Measurements from ENCODE around the gene CANT1.

Gene CANT1

GRCh38 chr17:79028496-79029326 is 19.1 kb upstream of the CANT1 start:
- in situ Hi-C loops (cut with HindIII; ENCODE audit: low sequenced_read_pairs) = loop anchor here (10.0 kb wide), 1 partner anchor 846 kb away; no protein-coding TSS in a partner anchor

- in situ Hi-C loops (cut with HindIII; ENCODE audit: low sequenced_read_pairs) = loop anchor here (10.0 kb wide), 1 partner anchor 847 kb away; no protein-coding TSS in a partner anchor
Measured at GRCh38 chr17:79027925-79028491, 18.4 kb upstream of the CANT1 start.

GRCh38 chr17:79027274-79027924 is 17.8 kb upstream of the CANT1 start:
- in situ Hi-C loops (cut with HindIII; ENCODE audit: low sequenced_read_pairs) = loop anchor here (10.0 kb wide), 1 partner anchor 847 kb away; no protein-coding TSS in a partner anchor

GRCh38 chr17:79026376-79027273 is 17.1 kb upstream of the CANT1 start:
- in situ Hi-C loops (cut with HindIII; ENCODE audit: low sequenced_read_pairs) = loop anchor here (10.0 kb wide), 1 partner anchor 848 kb away; no protein-coding TSS in a partner anchor

- in situ Hi-C loops (cut with HindIII; ENCODE audit: low sequenced_read_pairs) = loop anchor here (10.0 kb wide), 1 partner anchor 850 kb away; no protein-coding TSS in a partner anchor
Measured at GRCh38 chr17:79024901-79025737, 15.6 kb upstream of the CANT1 start.

- in situ Hi-C loops (cut with HindIII; ENCODE audit: low sequenced_read_pairs) = loop anchor here (10.0 kb wide), 1 partner anchor 851 kb away; no protein-coding TSS in a partner anchor
Measured at GRCh38 chr17:79023886-79024771, 14.6 kb upstream of the CANT1 start, which contains the start of gene C1QTNF1. Gene C1QTNF1, plus strand, starts transcription at chr17:79024169. Its CDS starts 19,800 bp downstream, at chr17:79043969.

GRCh38 chr17:79023180-79023705 is 13.7 kb upstream of the CANT1 start:
- in situ Hi-C loops (cut with HindIII; ENCODE audit: low sequenced_read_pairs) = loop anchor here (10.0 kb wide), 1 partner anchor 852 kb away; no protein-coding TSS in a partner anchor

DNA sequence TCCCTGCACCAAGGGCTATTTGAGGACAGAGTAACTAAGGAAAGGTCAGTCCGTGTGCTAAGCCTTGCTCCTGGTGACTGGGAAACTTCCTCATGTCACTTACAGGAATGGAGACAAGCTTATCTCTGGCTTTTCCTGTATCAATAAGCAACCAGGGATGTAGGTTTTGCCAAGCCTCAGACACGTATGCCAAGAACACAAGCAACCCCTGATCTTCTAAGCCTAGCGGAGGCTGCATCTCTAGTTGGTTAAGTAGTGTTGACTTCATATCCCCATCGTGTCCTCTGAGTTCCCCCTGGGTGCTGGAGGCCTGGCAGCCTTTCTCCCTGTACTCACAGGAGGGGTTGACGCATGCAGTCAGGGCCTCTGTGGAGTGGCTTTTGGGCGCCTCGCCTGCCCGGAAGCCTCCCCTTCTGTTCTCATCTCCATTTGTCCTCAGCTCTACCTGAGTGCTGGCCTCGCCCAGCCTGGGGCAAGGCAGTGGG is 13.0 kb upstream of the CANT1 start:
- in situ Hi-C loops (cut with HindIII; ENCODE audit: low sequenced_read_pairs) = loop anchor here (10.0 kb wide), 1 partner anchor 852 kb away; no protein-coding TSS in a partner anchor

- in situ Hi-C loops (cut with HindIII; ENCODE audit: low sequenced_read_pairs) = loop anchor here (10.0 kb wide), 1 partner anchor 853 kb away; no protein-coding TSS in a partner anchor
Measured at GRCh38 chr17:79021929-79022328, 12.4 kb upstream of the CANT1 start.

DNA sequence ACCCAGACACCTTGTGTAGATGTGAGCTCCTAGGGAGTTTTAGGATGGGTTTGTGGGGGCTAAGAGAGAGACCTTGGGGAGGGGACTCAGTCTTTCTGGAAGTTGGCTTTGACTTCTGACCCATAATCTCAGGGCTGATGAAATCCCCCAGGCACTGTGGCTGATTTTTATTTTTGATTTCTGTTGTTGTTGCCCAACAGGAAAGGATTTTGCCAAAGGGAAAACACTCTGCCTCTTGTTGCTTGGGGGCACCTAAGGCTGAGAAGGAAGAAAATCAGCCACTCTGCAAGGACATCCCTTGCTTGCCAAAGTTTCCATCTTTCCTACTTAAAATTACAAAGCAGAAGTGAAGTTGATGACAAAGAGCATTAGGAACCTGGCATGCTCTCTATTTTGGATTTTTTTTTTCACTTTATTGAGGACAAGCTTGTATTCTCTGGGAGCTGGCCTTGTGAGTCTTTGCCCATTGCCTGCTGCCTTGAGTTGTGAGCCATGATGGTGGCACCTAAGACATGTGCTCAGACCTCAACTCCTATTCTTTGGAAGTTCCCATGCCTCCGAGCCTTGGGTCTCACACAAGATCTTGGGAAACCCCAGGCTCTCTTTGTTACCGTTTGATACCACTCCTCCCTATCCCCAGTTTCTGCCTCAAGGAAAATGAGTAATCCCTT is 11.2 kb upstream of the CANT1 start:
- in situ Hi-C loops (cut with HindIII; ENCODE audit: low sequenced_read_pairs) = loop anchor here (10.0 kb wide), 1 partner anchor 854 kb away; no protein-coding TSS in a partner anchor

- in situ Hi-C loops (cut with HindIII; ENCODE audit: low sequenced_read_pairs) = loop anchor here (10.0 kb wide), 1 partner anchor 855 kb away; no protein-coding TSS in a partner anchor
Measured at GRCh38 chr17:79019632-79020584, 10.3 kb upstream of the CANT1 start.

- in situ Hi-C loops (cut with HindIII; ENCODE audit: low sequenced_read_pairs) = no loop called here
Measured at GRCh38 chr17:79019261-79019631, 9.7 kb upstream of the CANT1 start.

DNA sequence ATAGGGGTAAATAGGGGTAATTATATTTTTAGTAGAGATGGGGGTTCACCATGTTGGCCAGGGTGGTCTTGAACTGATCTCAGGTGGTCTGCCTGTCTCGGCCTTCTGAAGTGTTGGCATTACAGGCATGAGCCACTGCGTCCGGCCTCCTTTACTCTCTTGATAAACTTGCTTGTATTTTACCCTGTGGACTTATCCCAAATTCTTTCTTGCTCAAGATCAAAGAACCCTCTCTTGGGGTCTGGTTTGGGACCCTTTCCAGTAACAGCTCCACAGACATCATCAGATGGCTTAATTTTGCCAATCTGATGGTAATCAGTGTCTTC is 8.8 kb upstream of the CANT1 start:
- in situ Hi-C loops (cut with HindIII; ENCODE audit: low sequenced_read_pairs) = no loop called here

DNA sequence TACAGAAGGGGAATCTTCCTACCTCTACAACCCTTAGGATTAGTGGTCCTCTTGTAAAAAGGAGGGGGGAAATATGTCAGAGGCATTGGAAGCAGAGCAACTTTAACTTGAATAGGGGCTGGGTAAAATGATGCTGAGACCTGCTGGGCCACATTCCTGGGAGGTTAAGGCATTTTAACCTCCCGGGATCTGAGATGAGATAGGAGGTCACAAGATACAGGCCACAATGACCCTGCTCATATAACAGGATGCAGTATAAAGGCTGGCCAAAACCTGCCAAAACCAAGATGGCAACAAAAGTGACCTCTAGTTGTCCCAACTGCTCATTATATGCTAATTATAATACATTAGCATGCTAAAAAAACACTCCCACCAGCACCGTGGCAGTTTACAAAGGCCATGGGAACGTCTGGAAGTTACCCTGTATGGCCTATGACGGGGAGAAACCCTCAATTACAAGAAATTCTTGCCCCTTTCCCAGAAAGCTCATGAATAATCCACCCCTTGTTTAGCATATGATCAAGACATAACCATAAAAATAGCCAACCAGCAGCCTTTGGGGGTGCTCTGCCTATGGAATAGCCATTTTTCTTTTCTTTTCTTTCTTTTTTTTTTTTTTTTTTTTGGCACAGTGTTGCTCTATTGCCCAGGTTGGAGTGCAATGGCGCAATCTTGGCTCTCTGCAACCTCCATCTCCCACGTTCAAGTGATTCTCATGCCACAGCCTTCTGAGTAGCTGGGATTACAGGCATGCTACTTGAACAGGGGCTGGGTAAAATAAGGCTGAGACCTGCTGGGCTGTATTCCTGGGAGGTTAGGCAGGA is 8.2 kb upstream of the CANT1 start:
- in situ Hi-C loops (cut with HindIII; ENCODE audit: low sequenced_read_pairs) = no loop called here

DNA sequence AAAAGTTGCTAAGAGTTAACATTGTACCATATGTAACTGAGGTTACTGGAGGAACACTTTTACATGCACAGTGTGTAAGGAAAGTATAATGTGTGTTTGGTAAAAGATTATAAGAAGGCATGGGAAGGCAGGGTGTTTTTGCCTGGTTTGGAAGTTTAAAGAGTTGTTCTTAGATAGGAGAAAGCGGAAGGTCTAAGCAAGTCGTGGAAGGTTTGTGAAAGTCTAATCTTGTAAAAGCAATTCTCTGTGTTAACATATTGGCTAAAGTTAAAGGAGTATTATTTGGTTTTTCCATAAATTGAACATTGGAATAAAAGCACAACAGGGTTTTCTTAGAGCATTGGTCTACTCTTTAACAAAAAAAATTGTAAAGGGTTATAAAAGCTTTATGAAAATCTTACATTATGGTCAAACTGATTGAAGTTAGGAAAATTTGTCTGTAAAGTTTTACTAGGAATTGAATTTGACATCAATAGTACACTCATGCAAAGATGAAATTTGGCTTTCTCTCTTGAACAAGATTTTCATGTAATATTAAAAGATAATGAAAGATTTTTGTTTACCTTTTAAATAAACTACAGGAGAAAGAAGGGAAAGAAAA is 4.7 kb upstream of the CANT1 start:
- in situ Hi-C loops (cut with HindIII; ENCODE audit: low sequenced_read_pairs) = no loop called here

Data from endothelial cell of hepatic sinusoid (primary cell).